ENCODE measurements around the gene TYRO3. TPM values are rescaled to one million over a fixed set of nuclear protein-coding genes. Genes with fewer than 3 reads are reported as not detected.

Gene TYRO3
- total and polyA plus RNA-seq, 2 of the 13 experiments (the other 11 are each of a cell fraction or from before 2014, with no cell fraction given): 24.0 to 43.6 TPM

- TF ChIP-seq CBX1 (IDR thresholded peaks at IDR 0.05; ENCODE audit: low read depth) (peak; percentile 55), HDAC1 (CRISPR knock-in tag; IDR thresholded peaks at IDR 0.05) (peak; percentile 91), ZNF24 (IDR thresholded peaks at IDR 0.05) (0 out of 2 replicates have a peak, but pooled peaks have one; percentile 29), SNRNP70 (IDR thresholded peaks at IDR 0.05; ENCODE audit: low read depth, low read length) (no peak), NFIB (CRISPR knock-in tag; IDR thresholded peaks at IDR 0.05; ENCODE audit: borderline replicate concordance) (no peak), IRX3 (CRISPR knock-in tag; IDR thresholded peaks at IDR 0.05; ENCODE audit: borderline replicate concordance, low read depth) (no peak), ZBTB38 (CRISPR knock-in tag; IDR thresholded peaks at IDR 0.05) (0 out of 2 replicates have a peak, but pooled peaks have one; percentile 15), ZNF451 (CRISPR knock-in tag; IDR thresholded peaks at IDR 0.05) (peak; percentile 41; the same call in 1 of the 2 replicates), ZNF276 (CRISPR knock-in tag; IDR thresholded peaks at IDR 0.05; ENCODE audit: low read depth) (peak; percentile 58; the same call in 1 of the 2 replicates), HNF4G (IDR thresholded peaks at IDR 0.05; ENCODE audit: borderline replicate concordance, low read depth, low read length) (peak; percentile 62; the same call in 1 of the 2 replicates), HNF4G (CRISPR knock-in tag; IDR thresholded peaks at IDR 0.05; ENCODE audit: borderline replicate concordance, low read depth) (peak; percentile 30; the same call in 1 of the 2 replicates), PRDM10 (CRISPR knock-in tag; IDR thresholded peaks at IDR 0.05; ENCODE audit: low read depth) (no peak), THYN1 (CRISPR knock-in tag; IDR thresholded peaks at IDR 0.05; ENCODE audit: borderline replicate concordance, low read depth) (no peak), NR1H2 (CRISPR knock-in tag; IDR thresholded peaks at IDR 0.05; ENCODE audit: borderline replicate concordance, low read depth) (no peak), ZNF660 (CRISPR knock-in tag; IDR thresholded peaks at IDR 0.05; ENCODE audit: borderline replicate concordance, low read depth) (no peak), ADNP (CRISPR knock-in tag; IDR thresholded peaks at IDR 0.05) (no peak), ETS1 (CRISPR knock-in tag; IDR thresholded peaks at IDR 0.05) (no peak), SOX5 (CRISPR knock-in tag; IDR thresholded peaks at IDR 0.05; ENCODE audit: borderline replicate concordance) (peak; percentile 95), ZNF614 (CRISPR knock-in tag; IDR thresholded peaks at IDR 0.05; ENCODE audit: borderline replicate concordance) (peak; percentile 72; the same call in 1 of the 2 replicates), SMARCE1 (IDR thresholded peaks at IDR 0.05; ENCODE audit: borderline replicate concordance) (no peak), NCOA5 (CRISPR knock-in tag; IDR thresholded peaks at IDR 0.05) (no peak), BORCS8-MEF2B (CRISPR knock-in tag; IDR thresholded peaks at IDR 0.05) (no peak; the same call in 1 of the 2 replicates), ZNF792 (CRISPR knock-in tag; IDR thresholded peaks at IDR 0.05) (peak; percentile 82), MXD1 (CRISPR knock-in tag; IDR thresholded peaks at IDR 0.05) (no peak)
Measured at GRCh38 chr15:41568350-41569017, 9.5 kb downstream of the TYRO3 start (continued).

All from HepG2 (cell line).